Measurements from ENCODE around the gene MARF1. TPM values are rescaled to one million over a fixed set of nuclear protein-coding genes. Genes with fewer than 3 reads are reported as not detected.
"Not testable (repeated sequence)": the region's sequence is repeated elsewhere in the genome, so short reads cannot be mapped to it uniquely, and the experiment has no call there.

MARF1 gene
- total RNA-seq, 4 donors from 2014 or later, result 32.0 to 52.6 (median 41.1) TPM

DNA sequence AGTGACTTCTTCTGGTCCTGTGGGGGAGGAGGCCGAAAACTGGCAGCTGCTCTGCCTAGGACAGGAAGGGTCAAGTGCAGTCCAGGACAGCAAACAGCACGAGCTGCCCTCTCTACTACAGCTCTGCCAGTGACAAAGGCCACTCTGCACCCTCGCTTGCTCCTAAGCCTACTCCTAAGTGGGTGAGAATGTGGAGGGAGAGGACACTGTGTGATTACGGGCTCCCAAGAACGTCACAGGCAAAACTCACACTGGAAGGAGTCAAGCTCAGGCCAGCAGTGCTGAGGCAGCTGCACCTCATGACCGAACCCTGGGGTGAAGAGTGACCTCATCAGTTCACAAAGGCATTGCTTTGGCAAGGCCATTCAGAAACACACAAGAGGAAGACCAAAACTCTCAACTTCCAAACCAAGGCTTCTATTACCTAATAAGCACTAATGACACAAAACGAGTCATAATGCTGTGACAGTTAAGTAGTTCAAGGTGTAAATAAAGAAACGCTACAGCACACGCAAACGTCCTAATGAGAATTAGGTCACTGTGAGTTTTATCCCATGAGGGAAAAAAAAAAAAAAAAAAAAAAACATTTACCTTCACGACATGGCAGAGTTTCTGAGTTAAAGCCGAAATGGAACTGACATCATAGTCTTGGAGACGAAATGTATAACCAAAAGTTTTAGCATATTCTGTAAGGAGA, 35.1 kb downstream of the MARF1 start:
- Histone ChIP-seq H3K36me3 (peaks cover 0 to 65% (median 31%) of the 10 kb centered on the region in 4 donors), H3K27ac (no peak overlapping the region), H3K4me3 (no peak overlapping the region)

DNA sequence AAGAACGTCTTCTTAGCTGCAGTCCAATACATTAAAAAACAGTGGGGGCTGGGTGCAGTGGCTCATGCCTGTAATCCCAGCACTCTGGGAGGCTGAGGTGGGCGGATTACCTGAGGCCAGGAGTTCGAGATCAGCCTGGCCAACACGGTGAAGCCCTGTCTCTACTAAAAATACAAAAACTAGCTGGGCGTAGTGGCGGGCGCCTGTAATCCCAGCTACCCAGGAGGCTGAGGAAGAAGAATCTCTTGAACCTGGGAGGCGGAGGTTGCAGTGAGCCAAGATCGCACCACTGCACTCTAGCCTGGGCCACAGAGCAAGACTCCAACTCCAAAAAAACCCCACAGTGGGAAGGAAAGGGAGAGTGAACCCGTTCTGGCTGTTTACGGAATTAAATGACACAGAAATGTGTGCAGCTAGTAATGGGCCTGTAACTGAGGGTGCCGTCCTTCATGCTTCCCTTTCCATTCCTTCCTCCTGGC, 35.7 kb downstream of the MARF1 start:
- in situ Hi-C loops (cut with MboI; ENCODE audit: low pct_ligation_motif_present in 1 of 4, low pct_unique_long_range_greater_than_20kb in 1 of 4, low sequenced_read_pairs in 3 of 4), result not testable (repeated sequence)
- peaks cover 0 to 65% (median 30%) of the 10 kb centered on the region in 4 donors for H3K36me3 ChIP-seq

More for the DNA sequence above, 35.1 kb downstream of the MARF1 start:
- intact Hi-C loops (cut with DNase I; ENCODE audit: low total_unique reads) (no loop called here), in situ Hi-C loops (cut with MboI; ENCODE audit: low pct_ligation_motif_present in 1 of 4, low pct_unique_long_range_greater_than_20kb in 1 of 4, low sequenced_read_pairs in 3 of 4) (no loop called here)
- 73 to 90% methylated on average over 2 to 13 of the region's 13 CpGs for WGBS, 2 donors (ENCODE audit: low coverage in 1 of 2)
- peaks cover 0 to 3% (median 0%) of the 10 kb centered on the region in 4 donors for H3K4me1 ChIP-seq
- H3K27me3 ChIP-seq, result no peaks in the 10 kb centered on the region
- no peak for TF ChIP-seq EP300 (IDR thresholded peaks at IDR 0.05; ENCODE audit: low read depth)
- TF ChIP-seq, protein P1, sequence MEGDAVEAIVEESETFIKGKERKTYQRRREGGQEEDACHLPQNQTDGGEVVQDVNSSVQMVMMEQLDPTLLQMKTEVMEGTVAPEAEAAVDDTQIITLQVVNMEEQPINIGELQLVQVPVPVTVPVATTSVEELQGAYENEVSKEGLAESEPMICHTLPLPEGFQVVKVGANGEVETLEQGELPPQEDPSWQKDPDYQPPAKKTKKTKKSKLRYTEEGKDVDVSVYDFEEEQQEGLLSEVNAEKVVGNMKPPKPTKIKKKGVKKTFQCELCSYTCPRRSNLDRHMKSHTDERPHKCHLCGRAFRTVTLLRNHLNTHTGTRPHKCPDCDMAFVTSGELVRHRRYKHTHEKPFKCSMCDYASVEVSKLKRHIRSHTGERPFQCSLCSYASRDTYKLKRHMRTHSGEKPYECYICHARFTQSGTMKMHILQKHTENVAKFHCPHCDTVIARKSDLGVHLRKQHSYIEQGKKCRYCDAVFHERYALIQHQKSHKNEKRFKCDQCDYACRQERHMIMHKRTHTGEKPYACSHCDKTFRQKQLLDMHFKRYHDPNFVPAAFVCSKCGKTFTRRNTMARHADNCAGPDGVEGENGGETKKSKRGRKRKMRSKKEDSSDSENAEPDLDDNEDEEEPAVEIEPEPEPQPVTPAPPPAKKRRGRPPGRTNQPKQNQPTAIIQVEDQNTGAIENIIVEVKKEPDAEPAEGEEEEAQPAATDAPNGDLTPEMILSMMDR (IDR thresholded peaks at IDR 0.05), result no peak
- no peak for TF ChIP-seq POLR2AphosphoS5 (IDR thresholded peaks at IDR 0.05)
- no peak for TF ChIP-seq POLR2A (IDR thresholded peaks at IDR 0.05)
- no peak for DNase-seq
- H3K9me3 ChIP-seq, result no peaks in the 10 kb centered on the region

DNA sequence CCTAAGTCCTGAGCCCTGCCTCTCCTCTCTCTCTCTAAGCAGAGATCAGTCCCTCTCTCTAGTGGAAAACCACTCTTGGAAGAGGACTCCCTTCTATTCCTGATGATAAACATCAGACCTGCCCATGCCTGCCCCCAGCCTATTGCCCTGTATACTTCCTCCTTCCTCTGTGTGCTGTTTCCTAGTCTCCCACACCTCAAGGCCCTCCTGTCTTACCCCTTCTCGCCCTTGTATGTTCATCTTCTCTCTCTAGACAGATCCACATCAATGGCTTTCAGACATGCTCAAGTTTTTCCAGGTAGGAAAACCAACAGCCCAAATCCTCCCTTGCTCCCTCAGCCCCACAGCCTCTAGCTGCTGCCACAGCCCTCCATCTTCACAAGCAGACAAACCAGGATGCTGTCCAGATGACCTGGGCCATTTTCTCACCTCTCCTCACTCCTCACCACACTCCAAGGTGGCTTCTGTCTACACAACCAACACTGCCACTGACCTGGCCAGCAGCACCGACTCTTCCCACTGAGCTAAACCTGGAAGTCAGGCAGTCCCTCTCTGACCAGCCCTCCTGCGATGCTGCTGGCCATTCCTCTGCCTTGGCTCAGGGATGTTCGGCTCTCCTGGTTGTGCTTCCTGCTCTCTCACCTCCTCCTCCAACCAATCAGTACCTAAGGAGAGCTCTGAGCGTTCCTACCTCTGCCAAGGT, 36.3 kb downstream of the MARF1 start:
- TF ChIP-seq EP300 (IDR thresholded peaks at IDR 0.05; ENCODE audit: low read depth) (no peak), POLR2A (IDR thresholded peaks at IDR 0.05) (no peak), POLR2AphosphoS5 (IDR thresholded peaks at IDR 0.05) (no peak)
- TF ChIP-seq, protein P1 (IDR thresholded peaks at IDR 0.05), result no peak
- H3K4me1 ChIP-seq, result peaks cover 0 to 3% (median 0%) of the 10 kb centered on the region in 4 donors
- no peaks in the 10 kb centered on the region for H3K27me3 ChIP-seq
- no peaks in the 10 kb centered on the region for H3K9me3 ChIP-seq
- in situ Hi-C loops (cut with MboI; ENCODE audit: low pct_ligation_motif_present in 1 of 4, low pct_unique_long_range_greater_than_20kb in 1 of 4, low sequenced_read_pairs in 3 of 4) (no loop called here), intact Hi-C loops (cut with DNase I; ENCODE audit: low total_unique reads) (no loop called here)
- H3K4me3 ChIP-seq, result no peak overlapping the region
- 67 to 96% methylated on average over 1 to 5 of the region's 5 CpGs for WGBS, 2 donors (ENCODE audit: low coverage in 1 of 2)
- peaks cover 0 to 65% (median 30%) of the 10 kb centered on the region in 4 donors for H3K36me3 ChIP-seq
- peak overlapping the region in 1 of 4 donors; percentile 22 for H3K27ac ChIP-seq
- no peak for DNase-seq

More for the DNA sequence above, 35.7 kb downstream of the MARF1 start:
- H3K9me3 ChIP-seq; H3K27ac ChIP-seq; H3K27me3 ChIP-seq; H3K4me3 ChIP-seq; intact Hi-C loops (cut with DNase I; ENCODE audit: low total_unique reads); DNase-seq; H3K4me1 ChIP-seq: not testable (repeated sequence)
- WGBS, 2 donors (ENCODE audit: low coverage in 1 of 2), result 97 to 100% methylated on average over 3 to 12 of the region's 12 CpGs

DNA sequence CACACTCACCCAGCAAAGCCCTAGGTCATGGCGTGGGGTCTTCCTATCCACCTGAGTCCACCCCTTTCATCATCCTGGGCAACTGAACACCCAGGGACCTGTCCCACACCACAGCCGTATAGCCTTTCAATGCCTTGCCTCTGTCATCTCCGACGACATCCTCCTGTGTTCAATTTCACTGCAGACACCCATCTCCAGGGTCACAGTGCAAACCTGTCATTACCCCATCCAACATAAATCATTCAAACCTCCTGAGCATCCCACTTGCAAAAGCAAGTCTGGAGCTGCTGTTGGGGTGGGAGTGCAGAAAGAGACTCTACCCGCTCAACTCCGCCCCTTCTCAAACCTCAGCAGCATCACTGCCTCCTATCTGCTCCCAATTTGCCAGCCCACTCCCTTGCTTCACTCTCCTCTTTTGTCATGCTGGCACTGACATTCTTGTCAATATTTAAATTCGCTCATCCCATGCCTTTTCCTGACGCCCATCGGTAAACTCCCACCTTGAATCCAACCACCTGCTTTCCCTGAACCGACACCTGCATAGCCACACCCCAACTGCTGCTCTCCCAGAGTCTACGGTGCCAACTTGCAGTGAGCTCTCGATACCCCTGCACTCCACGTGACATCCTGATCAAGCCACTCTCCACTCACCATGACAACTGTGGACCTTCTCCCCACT, 37.0 kb downstream of the MARF1 start:
- intact Hi-C loops (cut with DNase I; ENCODE audit: low total_unique reads), result no loop called here
- TF ChIP-seq POLR2A (IDR thresholded peaks at IDR 0.05), result no peak
- TF ChIP-seq EP300 (IDR thresholded peaks at IDR 0.05; ENCODE audit: low read depth), result no peak
- TF ChIP-seq, protein P1 (IDR thresholded peaks at IDR 0.05), result no peak
- no peak for TF ChIP-seq POLR2AphosphoS5 (IDR thresholded peaks at IDR 0.05)
- 77 to 80% methylated on average over 7 to 13 of the region's 13 CpGs for WGBS, 2 donors (ENCODE audit: low coverage in 1 of 2)
- Histone ChIP-seq H3K27ac (peak overlapping the region in 1 of 4 donors; percentile 22), H3K4me1 (peaks cover 0 to 3% (median 0%) of the 10 kb centered on the region in 4 donors), H3K9me3 (no peaks in the 10 kb centered on the region), H3K27me3 (no peaks in the 10 kb centered on the region), H3K36me3 (peaks cover 0 to 65% (median 33%) of the 10 kb centered on the region in 4 donors), H3K4me3 (no peak overlapping the region)
- in situ Hi-C loops (cut with MboI; ENCODE audit: low pct_ligation_motif_present in 1 of 4, low pct_unique_long_range_greater_than_20kb in 1 of 4, low sequenced_read_pairs in 3 of 4), result no loop called here
- no peak for DNase-seq

Data from transverse colon (tissue), 4 donors.